WERI-Rb-1 (cell line): ENCODE data around the gene SEMA4D.
A peak's percentile ranks its signal among the peaks of the same experiment; 100 is the strongest.

Experiments used
- DNase-seq: peaks from one replicate; pipeline ENCODE4 v3.0.0-alpha.2; 2020
- H3K27ac ChIP-seq: fragments of 250-450 bp; sonication (Bioruptor Pico); 2 replicates; pipeline ENCODE4 v1.5.1; 2020; ENCODE audit warnings: mild to moderate bottlenecking, moderate library complexity
- H3K27me3 ChIP-seq: fragments of 250-450 bp; sonication (Bioruptor Pico); 2 replicates; pipeline ENCODE4 v1.5.1; 2021; ENCODE audit warnings: mild to moderate bottlenecking, low read depth, moderate library complexity; ENCODE audit not compliant: insufficient read depth, severe bottlenecking
- H3K36me3 ChIP-seq: fragments of 250-450 bp; sonication (Bioruptor Pico); 2 replicates; pipeline ENCODE4 v1.5.1; 2020; ENCODE audit warnings: mild to moderate bottlenecking, moderate library complexity
- H3K4me3 ChIP-seq: 2 replicates; pipeline ENCODE4 v1.5.1; 2011; ENCODE audit warnings: low read depth, mild to moderate bottlenecking, control low read depth, low read length
- H3K9me3 ChIP-seq: fragments of 250-450 bp; sonication (Bioruptor Pico); 2 replicates; pipeline ENCODE4 v1.5.1; 2021; ENCODE audit warnings: mild to moderate bottlenecking, moderate library complexity; ENCODE audit not compliant: severe bottlenecking
- CTCF ChIP-seq: IDR thresholded peaks from 2 replicates; pipeline ENCODE4 v1.5.1; 2011; ENCODE audit warnings: low read depth, mild to moderate bottlenecking, control low read depth, inconsistent platforms, low read length

SEMA4D gene

DNA sequence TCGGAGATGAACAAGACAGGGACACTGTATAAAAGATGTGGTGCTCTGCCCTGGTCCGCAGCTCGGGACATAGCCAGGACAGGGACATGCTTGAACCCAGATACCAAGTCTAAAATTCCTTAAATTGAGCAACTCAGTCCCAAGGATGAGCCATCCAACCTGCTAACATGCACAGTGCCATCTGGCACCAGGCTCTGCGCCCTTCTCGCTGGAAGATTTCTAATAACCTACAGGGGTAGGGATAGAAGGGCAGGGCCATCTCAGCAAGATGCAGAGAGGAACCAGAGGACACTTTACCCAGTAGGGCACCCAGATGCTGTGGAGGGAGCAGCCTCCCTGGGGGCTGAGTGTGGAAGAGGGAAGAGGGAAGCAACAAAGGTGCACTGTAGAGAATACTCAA is 60.1 kb downstream of the SEMA4D start:
- no peak overlapping the region for H3K4me3 ChIP-seq
- H3K9me3 ChIP-seq, result no peaks in the 10 kb centered on the region
- no peaks in the 10 kb centered on the region for H3K36me3 ChIP-seq
- H3K27ac ChIP-seq, result no peak overlapping the region
- no peak for TF ChIP-seq CTCF
- DNase-seq, result no peak
- no peaks in the 10 kb centered on the region for H3K27me3 ChIP-seq

GRCh38 chr9:89436963-89437625 is 60.8 kb downstream of the SEMA4D start:
- H3K9me3 ChIP-seq, result no peaks in the 10 kb centered on the region
- no peak for DNase-seq
- H3K36me3 ChIP-seq, result no peaks in the 10 kb centered on the region
- no peak overlapping the region for H3K27ac ChIP-seq
- H3K27me3 ChIP-seq, result no peaks in the 10 kb centered on the region
- H3K4me3 ChIP-seq, result no peak overlapping the region
- no peak for TF ChIP-seq CTCF

DNA sequence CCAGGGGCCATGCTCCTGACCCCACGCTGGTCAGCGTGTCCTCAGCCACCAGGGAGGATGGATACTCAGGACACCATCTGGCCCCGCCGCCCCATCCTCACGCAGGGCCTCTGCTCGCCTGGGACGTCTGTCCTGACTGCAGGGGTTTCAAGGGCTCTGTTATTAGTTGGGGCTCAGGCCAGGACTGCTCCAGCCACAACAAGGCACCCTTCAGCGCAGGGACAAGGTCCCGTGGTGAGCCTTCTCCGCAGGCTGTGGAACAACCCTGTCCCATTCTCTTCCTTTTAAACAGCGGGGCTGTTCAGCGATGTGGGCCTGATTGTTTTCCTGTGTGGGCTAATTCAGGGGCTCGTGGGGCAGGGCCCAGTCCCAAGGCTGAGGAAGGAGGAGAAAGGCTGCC is 61.6 kb downstream of the SEMA4D start:
- no peak for TF ChIP-seq CTCF
- H3K9me3 ChIP-seq, result no peaks in the 10 kb centered on the region
- H3K4me3 ChIP-seq, result no peak overlapping the region
- DNase-seq, result no peak
- H3K27ac ChIP-seq, result no peak overlapping the region
- no peaks in the 10 kb centered on the region for H3K36me3 ChIP-seq
- no peaks in the 10 kb centered on the region for H3K27me3 ChIP-seq

DNA sequence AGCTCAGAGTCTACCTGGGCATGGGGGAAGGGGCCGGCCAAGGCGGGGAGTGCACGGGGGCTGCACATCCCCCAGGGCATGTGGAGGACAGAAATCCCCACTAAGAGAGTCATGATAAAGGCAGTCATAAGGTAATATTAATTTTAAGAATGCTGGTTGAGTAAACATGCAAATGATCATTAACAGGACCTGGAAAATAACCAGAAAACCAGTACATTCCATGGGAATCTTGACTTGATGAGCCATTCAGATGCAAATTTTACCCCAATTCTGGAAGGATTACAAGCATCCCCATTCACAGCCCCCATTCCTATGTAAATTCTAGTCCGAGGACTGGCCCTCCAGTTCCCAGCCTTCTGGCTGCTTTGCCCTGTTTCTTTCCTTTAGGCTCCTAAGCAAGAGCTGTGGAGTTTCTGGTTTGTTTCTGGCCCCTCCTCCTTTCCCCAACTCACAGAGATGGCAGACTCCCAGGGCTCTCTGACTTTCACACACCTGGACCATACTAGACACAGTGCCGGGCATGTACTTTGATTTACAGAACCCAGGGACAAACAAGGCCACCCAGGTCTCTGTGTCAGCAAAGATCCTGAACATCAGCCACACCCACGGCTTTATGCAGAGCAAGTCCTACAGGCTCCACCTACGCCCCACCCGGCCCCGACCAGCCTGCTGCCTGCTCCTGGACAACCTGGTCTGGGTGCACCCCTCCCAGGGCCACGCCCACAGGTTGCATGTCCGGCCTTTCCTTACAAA is 62.7 kb downstream of the SEMA4D start:
- H3K27me3 ChIP-seq, result no peaks in the 10 kb centered on the region
- no peak overlapping the region for H3K4me3 ChIP-seq
- H3K36me3 ChIP-seq, result no peaks in the 10 kb centered on the region
- no peaks in the 10 kb centered on the region for H3K9me3 ChIP-seq
- H3K27ac ChIP-seq, result no peak overlapping the region
- TF ChIP-seq CTCF, result no peak
- DNase-seq, result peak; percentile 36

- Histone ChIP-seq H3K9me3 (no peaks in the 10 kb centered on the region), H3K27ac (no peak overlapping the region), H3K27me3 (no peaks in the 10 kb centered on the region), H3K36me3 (no peaks in the 10 kb centered on the region), H3K4me3 (no peak overlapping the region)
- TF ChIP-seq CTCF, result no peak
- DNase-seq, result no peak
Observed at GRCh38 chr9:89434636-89435035, 63.3 kb downstream of the SEMA4D start.
